H9 (cell line): ENCODE measurements around the gene ASB14. TPM values are rescaled to one million over a fixed set of nuclear protein-coding genes. Genes with fewer than 3 reads are reported as not detected.
"Not testable (repeated sequence)": the region's sequence is repeated elsewhere in the genome, so short reads cannot be mapped to it uniquely, and the experiment has no call there.

Experiments
- DNase-seq: peaks from one replicate; pipeline ENCODE4 v3.0.0-alpha.2; 2017
- H2AFZ ChIP-seq: one replicate; pipeline ENCODE4 v1.6.1; 2013; ENCODE audit warnings: mild to moderate bottlenecking, low read length, control low read depth, moderate library complexity
- H2AK5ac ChIP-seq: 2 replicates; pipeline ENCODE4 v1.6.1; 2013; ENCODE audit warnings: low read length, control low read depth, mixed read lengths; ENCODE audit not compliant: insufficient read length
- H2BK120ac ChIP-seq: one replicate; pipeline ENCODE4 v1.6.1; 2013; ENCODE audit warnings: low read depth, mild to moderate bottlenecking, low read length, control low read depth, inconsistent platforms; ENCODE audit not compliant: poor library complexity, severe bottlenecking
- H2BK12ac ChIP-seq: 2 replicates; pipeline ENCODE4 v1.6.1; 2013; ENCODE audit warnings: low read length, control low read depth, mixed read lengths, low read depth; ENCODE audit not compliant: insufficient read length
- H2BK15ac ChIP-seq: 2 replicates; pipeline ENCODE4 v1.6.1; 2013; ENCODE audit warnings: low read depth, low read length, control low read depth
- H2BK20ac ChIP-seq: one replicate; pipeline ENCODE4 v1.6.1; 2013; ENCODE audit warnings: low read depth, mild to moderate bottlenecking, low read length, control low read depth, inconsistent platforms; ENCODE audit not compliant: poor library complexity, severe bottlenecking
- H2BK5ac ChIP-seq: 2 replicates; pipeline ENCODE4 v1.6.1; 2013; ENCODE audit warnings: low read length, control low read depth, mixed read lengths; ENCODE audit not compliant: insufficient read length
- H3K14ac ChIP-seq: 2 replicates; pipeline ENCODE4 v1.6.1; 2013; ENCODE audit warnings: low read length, control low read depth; ENCODE audit not compliant: insufficient read depth
- H3K18ac ChIP-seq: 2 replicates; pipeline ENCODE4 v1.6.1; 2013; ENCODE audit warnings: low read depth, mild to moderate bottlenecking, mixed read lengths, low read length, control low read depth; ENCODE audit not compliant: insufficient read length
- H3K23ac ChIP-seq: 2 replicates; pipeline ENCODE4 v1.6.1; 2013; ENCODE audit warnings: low read length, control low read depth, mixed read lengths, low read depth; ENCODE audit not compliant: insufficient read length
- H3K23me2 ChIP-seq: 2 replicates; pipeline ENCODE4 v1.6.1; 2013; ENCODE audit warnings: low read depth, mild to moderate bottlenecking, mixed read lengths, low read length, control low read depth; ENCODE audit not compliant: insufficient read length, poor library complexity, severe bottlenecking
- H3K27ac ChIP-seq: 2 replicates; pipeline ENCODE4 v1.5.1; 2013; ENCODE audit warnings: low read length, control low read depth, mixed read lengths, low read depth; ENCODE audit not compliant: insufficient read length
- H3K27me3 ChIP-seq: 2 replicates; pipeline ENCODE4 v1.6.1; 2013; ENCODE audit warnings: low read length, control low read depth, inconsistent platforms; ENCODE audit not compliant: insufficient read depth
- H3K4ac ChIP-seq: 2 replicates; pipeline ENCODE4 v1.6.1; 2013; ENCODE audit warnings: low read depth, mild to moderate bottlenecking, control low read depth, inconsistent platforms, low read length, moderate library complexity
- H3K4me1 ChIP-seq: 2 replicates; pipeline ENCODE4 v1.6.1; 2013; ENCODE audit warnings: low read length, control low read depth, inconsistent platforms; ENCODE audit not compliant: insufficient read depth
- H3K4me2 ChIP-seq: 2 replicates; pipeline ENCODE4 v1.6.1; 2013; ENCODE audit warnings: low read length, control low read depth, mixed read lengths; ENCODE audit not compliant: insufficient read length, insufficient read depth
- H3K56ac ChIP-seq: 2 replicates; pipeline ENCODE4 v1.6.1; 2013; ENCODE audit warnings: low read depth, mild to moderate bottlenecking, mixed read lengths, low read length, control low read depth; ENCODE audit not compliant: insufficient read length
- H3K79me1 ChIP-seq: 2 replicates; pipeline ENCODE4 v1.6.1; 2013; ENCODE audit warnings: low read depth, mild to moderate bottlenecking, moderate library complexity, low read length, control low read depth, inconsistent platforms; ENCODE audit not compliant: insufficient read depth, poor library complexity, severe bottlenecking
- H3K79me2 ChIP-seq: 2 replicates; pipeline ENCODE4 v1.6.1; 2013; ENCODE audit warnings: low read length, control low read depth, inconsistent platforms; ENCODE audit not compliant: insufficient read depth
- H3K9ac ChIP-seq: 2 replicates; pipeline ENCODE4 v1.6.1; 2013; ENCODE audit warnings: low read length, control low read depth, mixed read lengths; ENCODE audit not compliant: insufficient read length; ENCODE audit errors: extremely low read depth
- H3K9me3 ChIP-seq: one replicate; pipeline ENCODE4 v1.6.1; 2013; ENCODE audit warnings: low read depth, low read length, inconsistent platforms; ENCODE audit not compliant: control insufficient read depth
- H3T11ph ChIP-seq: one replicate; pipeline ENCODE4 v1.6.1; 2013; ENCODE audit warnings: mild to moderate bottlenecking, low read length, control low read depth, inconsistent platforms
- H4K20me1 ChIP-seq: one replicate; pipeline ENCODE4 v1.6.1; 2013; ENCODE audit not compliant: control insufficient read depth, insufficient read length, insufficient read depth
- H4K5ac ChIP-seq: 2 replicates; pipeline ENCODE4 v1.6.1; 2013; ENCODE audit warnings: low read depth, mild to moderate bottlenecking, mixed read lengths, low read length, control low read depth; ENCODE audit not compliant: insufficient read length
- H4K8ac ChIP-seq: replicated peaks from 2 replicates; pipeline ENCODE4 v1.6.1; 2013; ENCODE audit warnings: low read length, control low read depth, mixed read lengths, low read depth; ENCODE audit not compliant: insufficient read length
- H4K91ac ChIP-seq: 2 replicates; pipeline ENCODE4 v1.6.1; 2013; ENCODE audit warnings: low read depth, mild to moderate bottlenecking, moderate library complexity, mixed read lengths, low read length, control low read depth; ENCODE audit not compliant: insufficient read length
- H3K27ac Mint-ChIP-seq, 3 experiments: 2 replicates in 2 of 3; 3 replicates in 1 of 3; pipeline ENCODE4 v1.8.0; 2020 to 2021; ENCODE audit warnings: mixed read lengths in 3 of 3, mild to moderate bottlenecking in 1 of 3, moderate library complexity in 1 of 3
- H3K27me3 Mint-ChIP-seq: 2 replicates; pipeline ENCODE4 v1.8.0; 2021; ENCODE audit warnings: low read depth, mild to moderate bottlenecking, moderate library complexity, mixed read lengths
- H3K36me3 Mint-ChIP-seq, 3 experiments: 2 replicates in 2 of 3; 3 replicates in 1 of 3; pipeline ENCODE4 v1.8.0; 2020 to 2021; ENCODE audit warnings: low read depth in 3 of 3, mixed read lengths in 3 of 3; ENCODE audit not compliant: insufficient read depth in 1 of 3
- H3K4me1 Mint-ChIP-seq, 2 experiments: 2 replicates each; pipeline ENCODE4 v1.8.0; 2020; ENCODE audit warnings: mixed read lengths in 2 of 2
- H3K4me3 Mint-ChIP-seq, 2 experiments: 2 replicates in 1 of 2; 3 replicates in 1 of 2; pipeline ENCODE4 v1.8.0; 2020 to 2021; ENCODE audit warnings: mild to moderate bottlenecking in 2 of 2, mixed read lengths in 2 of 2, moderate library complexity in 1 of 2
- H3K9me3 Mint-ChIP-seq, 2 experiments: 2 replicates in 1 of 2; 3 replicates in 1 of 2; pipeline ENCODE4 v1.8.0; 2020; ENCODE audit warnings: mild to moderate bottlenecking in 2 of 2, mixed read lengths in 2 of 2, moderate library complexity in 1 of 2
- WGBS: extraction: QIAGEN DNeasy Blood & Tissue Kit; methylation state at CpG from one replicate; pipeline ENCODE4 v1.1.7; 2013; ENCODE audit warnings: missing lambda C conversion rate, low lambda C conversion rate, mixed read lengths; ENCODE audit not compliant: insufficient read length; ENCODE audit errors: extremely low coverage; 5-methylcytosine and 5-hydroxymethylcytosine counted together
- total RNA-seq: library from RNA; stranded (reverse); gene quantifications from 2 replicates; pipeline ENCODE4 v1.2.1, GENCODE V29; 2021

ASB14 gene
- total RNA-seq, 1 experiment from 2014 or later: not detected

DNA sequence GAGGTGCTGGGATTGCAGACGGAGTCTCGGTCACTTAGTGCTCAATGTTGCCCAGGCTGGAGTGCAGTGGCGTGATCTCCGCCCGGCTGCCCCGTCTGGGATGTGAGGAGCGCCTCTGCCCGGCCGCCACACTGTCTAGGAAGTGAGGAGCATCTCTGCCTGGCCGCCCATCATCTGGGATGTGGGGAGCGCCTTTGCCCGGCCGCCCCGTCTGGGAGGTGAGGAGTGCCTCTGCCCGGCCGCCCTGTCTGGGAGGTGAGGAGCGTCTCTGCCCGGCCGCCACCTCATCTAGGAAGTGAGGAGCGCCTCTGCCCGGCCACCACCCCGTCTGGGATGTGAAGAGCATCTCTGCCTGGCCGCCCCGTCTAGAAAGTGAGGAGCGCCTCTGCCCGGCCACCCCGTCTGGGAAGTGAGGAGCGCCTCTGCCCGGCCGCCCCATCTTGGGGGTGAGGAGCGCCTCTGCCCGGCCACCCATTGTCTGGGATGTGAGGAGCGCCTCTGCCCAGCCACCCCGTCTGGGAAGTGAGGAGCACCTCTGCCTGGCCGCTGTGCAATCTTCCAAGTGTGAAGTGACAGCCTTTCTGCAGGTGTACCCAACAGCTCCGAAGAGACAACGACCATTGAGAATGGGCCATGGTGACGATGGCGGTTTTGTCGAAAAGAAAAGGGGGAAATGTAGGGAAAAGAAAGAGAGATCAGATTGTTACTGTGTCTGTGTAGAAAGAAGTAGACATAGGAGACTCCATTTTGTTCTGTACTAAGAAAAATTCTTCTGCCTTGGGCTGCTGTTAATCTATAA lies 46.0 kb upstream of the ASB14 start:
- not testable (repeated sequence) for H3K56ac ChIP-seq, H3K27ac Mint-ChIP-seq, H4K5ac ChIP-seq, H2BK15ac ChIP-seq, H3K18ac ChIP-seq, H3K27me3 ChIP-seq, H3K4ac ChIP-seq, H3K23ac ChIP-seq, H3K27me3 Mint-ChIP-seq, H3K36me3 Mint-ChIP-seq, H4K20me1 ChIP-seq, H3K79me1 ChIP-seq, H3K27ac ChIP-seq, DNase-seq, H2AFZ ChIP-seq, H3K9ac ChIP-seq, H3K4me2 ChIP-seq, H4K8ac ChIP-seq, H3K79me2 ChIP-seq, H3K4me3 Mint-ChIP-seq, H4K91ac ChIP-seq, H3T11ph ChIP-seq, H2BK5ac ChIP-seq, H3K4me1 ChIP-seq, H2BK12ac ChIP-seq, H3K9me3 ChIP-seq, H3K4me1 Mint-ChIP-seq, H3K23me2 ChIP-seq, H2AK5ac ChIP-seq, H3K14ac ChIP-seq, H2BK120ac ChIP-seq, H2BK20ac ChIP-seq
- H3K9me3 Mint-ChIP-seq: peaks cover 12 to 15% of the 10 kb centered on the region in 2 experiments
- WGBS: no CpG with 5 or more reads among the region's 40 CpGs
